HTR-8/SVneo (cell line): ENCODE measurements around the gene SELENOW.
"Not testable (repeated sequence)": the region's sequence is repeated elsewhere in the genome, so short reads cannot be mapped to it uniquely, and the experiment has no call there.

Experiments
- DNase-seq: peaks from one replicate; pipeline ENCODE4 v3.0.0; 2011; ENCODE audit warnings: low spot score, mixed read lengths; ENCODE audit not compliant: insufficient read length
- FAIRE-seq: peaks from 2 replicates; lab custom pipeline; 2011; peaks lifted over from hg19 to GRCh38; lab: Jason Lieb, UNC

The SELENOW gene

DNA sequence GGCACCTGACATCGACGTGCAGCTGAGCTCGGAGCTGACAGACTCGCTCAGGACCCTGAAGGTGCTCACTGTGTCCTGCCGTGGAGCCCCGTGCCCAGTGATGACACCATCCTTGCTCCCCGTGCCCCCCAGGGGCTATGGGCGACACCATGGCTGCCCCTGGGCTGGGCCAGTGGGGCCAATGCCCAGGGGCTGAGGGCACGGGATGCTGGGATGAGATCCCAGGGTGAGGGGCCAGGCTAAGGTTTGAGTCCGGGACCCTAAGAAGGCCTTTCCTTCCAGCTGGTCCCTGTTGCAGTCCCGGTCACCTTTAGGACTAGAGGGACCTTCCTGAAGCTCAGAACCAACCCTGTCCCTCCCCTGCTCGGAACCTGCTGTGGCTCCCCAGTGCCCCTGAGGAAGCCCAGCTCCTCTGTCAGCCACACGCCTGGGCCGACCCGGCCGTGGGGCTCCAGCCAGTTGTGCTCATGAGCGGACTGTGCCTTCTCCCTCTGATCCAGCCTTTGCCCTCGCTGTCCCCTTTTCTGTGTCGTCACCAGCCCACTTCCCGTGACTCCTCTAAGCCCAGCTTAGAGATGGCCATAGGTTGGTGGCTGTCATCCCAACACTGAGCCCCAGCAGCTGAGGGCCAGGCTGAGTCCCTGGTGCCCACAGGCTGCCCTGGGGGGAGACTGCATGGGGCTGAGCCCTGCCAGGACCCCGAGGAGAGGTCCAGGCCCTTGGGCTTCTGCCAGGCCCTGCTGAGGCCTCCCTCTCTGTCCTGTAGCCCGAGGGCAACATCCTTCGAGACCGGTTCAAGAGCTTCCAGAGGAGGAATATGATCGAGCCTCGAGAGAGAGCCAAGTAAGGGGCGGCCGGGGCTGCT lies 22.5 kb upstream of the SELENOW start:
- no peak for FAIRE-seq
- DNase-seq, result no peak

DNA sequence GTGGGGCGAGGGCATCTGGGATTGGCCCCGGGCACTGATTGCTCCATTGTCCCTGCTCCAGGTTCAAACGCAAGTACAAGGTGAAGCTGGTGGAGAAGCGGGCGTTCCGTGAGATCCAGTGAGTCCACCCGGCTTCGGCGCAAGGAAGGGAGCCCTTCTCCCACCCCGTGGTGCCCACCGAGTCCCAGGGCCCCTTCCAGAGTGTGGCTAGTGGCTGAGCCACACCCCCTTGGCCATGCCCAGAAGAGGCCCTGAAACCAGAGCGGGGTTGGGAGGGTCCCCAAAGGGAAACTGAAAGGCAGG lies 21.9 kb upstream of the SELENOW start:
- DNase-seq, result no peak

GRCh38 chr19:47756953-47757608 lies 21.4 kb upstream of the SELENOW start:
- no peak for DNase-seq
- no peak for FAIRE-seq

More for the DNA sequence above, 21.9 kb upstream of the SELENOW start:
- no peak for FAIRE-seq

- DNase-seq (no peak), FAIRE-seq (no peak)
These were observed 20.7 kb upstream of the SELENOW start for GRCh38 chr19:47757617-47758442.

DNA sequence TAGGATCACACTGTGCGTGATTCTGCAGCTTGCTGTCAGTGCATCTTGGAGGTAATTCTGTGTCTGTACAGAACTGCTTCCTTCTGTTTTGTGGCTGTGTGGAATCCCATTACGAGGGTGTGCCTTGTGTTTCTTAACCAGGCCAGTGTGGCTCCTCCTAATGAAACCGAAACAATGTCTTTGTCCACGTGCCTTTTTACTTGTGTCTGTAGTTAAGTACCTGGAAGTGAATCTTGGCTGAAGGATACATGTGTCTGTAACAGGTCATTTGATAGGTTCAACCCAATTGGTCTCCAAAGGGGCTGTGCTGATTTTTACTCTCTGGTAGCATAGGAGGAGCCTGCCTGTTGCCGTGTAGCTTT lies 20.1 kb upstream of the SELENOW start:
- DNase-seq (no peak), FAIRE-seq (no peak)

- no peak for FAIRE-seq
- no peak for DNase-seq
These were observed 17.9 kb upstream of the SELENOW start for GRCh38 chr19:47760632-47760999.

- no peak for DNase-seq
- no peak for FAIRE-seq
These were observed 16.9 kb upstream of the SELENOW start for GRCh38 chr19:47761566-47761965.

DNA sequence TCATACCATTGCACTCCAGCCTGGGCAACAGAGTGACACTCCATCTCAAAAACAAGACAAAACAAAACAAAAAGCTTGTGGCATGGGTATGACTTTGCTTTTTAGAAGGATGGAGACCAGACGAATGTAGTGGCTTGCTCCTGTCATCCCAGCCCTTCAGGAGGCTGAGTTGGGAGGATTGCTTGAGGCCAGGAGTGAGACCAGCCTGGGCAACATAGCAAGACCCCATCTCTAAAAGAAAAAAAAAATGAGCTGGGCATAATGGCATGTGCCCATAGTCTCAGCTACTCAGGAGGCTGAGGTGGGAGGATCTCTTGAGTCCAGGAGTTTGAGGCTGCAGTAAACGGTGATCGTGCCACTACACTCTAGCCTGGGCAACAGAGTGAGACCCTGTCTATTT lies 16.4 kb upstream of the SELENOW start:
- FAIRE-seq (no peak), DNase-seq (no peak)

GRCh38 chr19:47762615-47763308 lies 15.7 kb upstream of the SELENOW start:
- FAIRE-seq, result no peak
- DNase-seq, result no peak

DNA sequence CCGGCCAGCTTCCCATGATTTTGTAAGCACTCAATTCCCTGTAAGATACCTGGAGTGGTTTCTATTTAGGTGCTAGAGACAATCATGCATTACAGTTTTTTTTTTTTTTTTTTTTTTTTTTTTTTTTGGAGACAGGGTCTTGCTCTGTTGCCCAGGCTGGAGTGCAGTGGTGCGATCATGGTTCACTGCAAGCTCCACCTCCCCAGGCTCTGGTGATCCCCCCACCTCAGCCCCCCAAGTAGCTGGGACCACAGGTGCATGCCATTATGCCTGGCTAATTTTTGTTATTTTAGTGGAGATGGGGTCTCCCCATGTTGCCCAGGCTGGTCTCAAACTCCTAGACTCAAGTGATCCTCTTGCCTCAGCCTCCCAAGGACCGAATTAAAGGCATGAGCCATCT lies 13.8 kb upstream of the SELENOW start:
- FAIRE-seq, result not testable (repeated sequence)

DNA sequence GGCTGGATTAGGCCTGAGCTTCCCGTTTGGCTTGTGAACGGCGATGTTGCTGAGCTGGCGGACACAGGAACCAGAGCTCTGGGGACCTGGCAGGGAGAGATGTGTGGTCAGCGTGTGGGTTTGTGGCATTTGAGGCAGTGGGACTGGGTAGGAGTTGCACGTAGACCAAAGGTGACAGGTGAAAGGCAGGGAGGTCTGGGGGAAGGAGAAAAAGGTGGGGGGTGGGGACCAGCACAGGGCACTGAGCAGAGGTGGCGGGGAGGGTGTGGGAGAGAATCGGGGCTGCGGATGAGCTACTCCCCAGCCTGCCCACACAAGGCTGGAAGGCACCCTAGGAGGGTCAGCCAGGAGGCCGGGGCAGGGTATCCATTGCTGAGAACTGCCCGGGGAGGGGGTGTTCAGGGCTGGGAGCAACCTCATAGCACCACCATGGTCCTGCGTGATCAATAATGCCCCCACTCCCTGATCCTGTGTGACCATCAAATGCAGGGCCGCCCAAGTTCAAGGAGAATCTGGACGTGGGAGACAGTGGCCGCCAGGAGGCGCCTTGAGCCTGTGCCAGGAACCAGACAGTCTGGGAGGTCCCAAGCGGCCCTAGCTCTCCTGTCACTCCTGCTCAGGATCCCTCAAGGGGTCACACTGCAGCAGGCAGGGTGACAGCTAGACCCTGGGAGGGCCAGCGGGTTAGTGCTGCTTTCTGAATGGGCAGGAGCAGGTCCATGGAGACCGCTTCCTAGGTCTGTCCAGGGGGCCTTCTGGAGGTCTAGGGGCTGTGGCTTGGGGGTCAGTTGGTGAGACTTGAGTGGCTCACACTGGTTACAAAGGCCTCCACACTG lies 12.8 kb upstream of the SELENOW start:
- FAIRE-seq, result no peak
- DNase-seq, result peak; percentile 48

More for the DNA sequence above, 13.8 kb upstream of the SELENOW start:
- DNase-seq, result not testable (repeated sequence)

GRCh38 chr19:47766359-47766620 lies 12.2 kb upstream of the SELENOW start:
- DNase-seq (no peak), FAIRE-seq (no peak)

GRCh38 chr19:47766670-47767069 lies 11.8 kb upstream of the SELENOW start:
- FAIRE-seq (no peak), DNase-seq (no peak)

- DNase-seq (no peak), FAIRE-seq (no peak)
These were observed 11.2 kb upstream of the SELENOW start for GRCh38 chr19:47767349-47767748.

- no peak for DNase-seq
- no peak for FAIRE-seq
These were observed 9.9 kb upstream of the SELENOW start for GRCh38 chr19:47768604-47769003.

DNA sequence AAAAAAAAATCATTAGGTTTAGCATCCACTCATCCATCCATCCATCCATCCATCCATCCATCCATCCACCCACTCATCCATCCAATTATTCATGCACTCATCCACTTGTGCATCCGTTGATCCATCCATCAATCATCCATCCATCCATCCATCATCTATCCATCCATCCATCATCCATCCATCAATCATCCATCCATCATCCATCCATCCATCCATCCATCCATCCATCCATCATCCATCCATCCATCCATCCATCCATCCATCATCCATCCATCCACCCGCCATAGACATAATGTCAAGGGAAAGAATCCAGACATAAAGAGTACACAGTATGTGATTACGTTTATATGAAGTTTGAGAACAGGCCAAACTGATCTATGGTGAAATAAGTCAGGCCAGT lies 9.0 kb upstream of the SELENOW start:
- FAIRE-seq (no peak), DNase-seq (no peak)

DNA sequence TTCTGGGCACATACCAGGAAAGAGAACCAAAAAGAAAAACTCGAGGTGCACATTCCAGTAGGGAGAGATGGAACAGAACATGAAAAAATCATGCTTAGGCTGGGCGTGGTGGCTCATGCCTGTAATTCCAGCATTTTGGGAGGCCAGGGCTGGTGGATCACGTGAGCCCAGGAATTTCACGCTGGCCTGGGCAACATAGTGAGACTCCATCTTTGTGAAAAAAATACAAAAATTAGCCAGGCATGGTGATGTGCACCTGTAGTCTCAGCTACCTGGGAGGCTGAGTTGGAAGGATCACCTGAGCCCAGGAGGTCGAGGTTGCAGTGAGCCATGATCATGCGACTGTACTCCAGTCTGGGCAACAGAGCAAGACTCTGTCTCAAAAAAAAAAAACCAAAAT lies 7.2 kb upstream of the SELENOW start:
- not testable (repeated sequence) for FAIRE-seq, DNase-seq

- FAIRE-seq, result no peak
These were observed 1.9 kb upstream of the SELENOW start for GRCh38 chr19:47776568-47776967.

DNA sequence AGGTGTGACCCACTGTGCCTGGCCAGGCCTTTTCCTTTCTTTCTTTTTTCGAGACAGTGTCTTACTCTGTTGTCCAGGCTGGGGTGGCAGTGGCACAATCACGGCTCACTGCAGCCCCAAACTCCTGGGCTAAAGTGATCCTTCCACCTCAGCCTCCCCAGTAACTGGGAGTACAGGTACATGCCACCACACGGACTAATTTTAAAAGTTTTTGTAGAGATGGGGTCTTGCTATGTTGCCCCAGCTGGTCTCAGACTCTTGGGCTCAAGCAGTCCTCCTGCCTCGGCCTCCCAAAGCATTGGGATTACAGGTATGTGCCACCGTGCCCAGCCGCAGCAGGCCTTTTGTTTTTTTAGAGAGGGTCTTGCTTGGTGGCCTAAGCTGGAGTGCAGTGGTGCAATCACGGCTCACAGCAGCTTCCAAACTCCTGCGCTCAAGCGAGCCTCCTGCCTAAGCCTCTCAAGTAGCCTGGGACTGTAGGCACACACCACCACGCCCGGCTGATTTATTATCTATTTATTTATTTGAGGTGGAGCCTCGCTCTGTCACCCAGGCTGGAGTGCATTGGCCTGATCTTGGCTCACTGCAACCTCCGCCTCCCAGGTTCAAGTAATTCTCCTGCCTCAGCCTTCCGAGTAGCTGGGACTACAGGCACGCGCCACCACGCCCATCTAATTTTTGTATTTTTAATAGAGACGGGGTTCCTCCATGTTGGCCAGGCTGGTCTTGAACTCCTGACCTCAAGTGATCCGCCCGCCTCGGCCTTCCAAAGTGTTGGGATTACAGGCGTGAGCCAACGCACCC lies 1.1 kb upstream of the SELENOW start:
- not testable (repeated sequence) for DNase-seq, FAIRE-seq

More at GRCh38 chr19:47776568-47776967, 1.9 kb upstream of the SELENOW start:
- no peak for DNase-seq
